H1 (cell line): ENCODE data around the gene LILRB3.

Source experiments
- CHD1 ChIP-seq: IDR thresholded peaks from 2 replicates; pipeline ENCODE4 v1.6.1; 2012; ENCODE audit warnings: low read depth, low read length, improper control_type of control experiment
- CTCF ChIP-seq, 3 experiments: IDR thresholded peaks; 1 replicate in 2 of 3; 2 replicates in 1 of 3; pipeline versions ENCODE4 v1.5.1 to v1.6.1; 2011; ENCODE audit warnings: low read length in 3 of 3, mild to moderate bottlenecking in 3 of 3, inconsistent platforms in 2 of 3, low read depth in 1 of 3, moderate library complexity in 1 of 3; ENCODE audit not compliant: insufficient read depth in 1 of 3; ENCODE audit errors: control extremely low read depth in 1 of 3
- E2F6 ChIP-seq: IDR thresholded peaks from 2 replicates; pipeline ENCODE4 v1.6.1; 2012; ENCODE audit warnings: inconsistent platforms
- EZH2 ChIP-seq: fragments of 200-600 bp; sonication (generic); IDR thresholded peaks from 2 replicates; pipeline ENCODE4 v1.7.1; 2012; ENCODE audit warnings: low read depth, mild to moderate bottlenecking, moderate library complexity, low read length, inconsistent platforms; ENCODE audit not compliant: severe bottlenecking
- POLR2AphosphoS5 ChIP-seq: IDR thresholded peaks from 2 replicates; pipeline ENCODE4 v1.6.1; 2011; ENCODE audit warnings: low read depth, low read length
- RXRA ChIP-seq: IDR thresholded peaks from 2 replicates; pipeline ENCODE4 v1.6.1; 2011; ENCODE audit warnings: low read depth, mild to moderate bottlenecking, low read length, moderate library complexity; ENCODE audit not compliant: insufficient read depth

GRCh38 chr19:54252243-54252642, 29.4 kb upstream of the LILRB3 start:
- TF ChIP-seq CTCF (IDR thresholded peaks at IDR 0.05; ENCODE audit: control extremely low read depth in 1 of 3, insufficient read depth in 1 of 3, low read depth in 1 of 3, low read length in 3 of 3) (no peak), E2F6 (no peak), CHD1 (no peak), RXRA (no peak), EZH2 (no peak), POLR2AphosphoS5 (no peak)
